22Rv1 (cell line): ENCODE data around the gene CLTRN.
A peak's percentile ranks its signal among the peaks of the same experiment; 100 is the strongest.
"Not testable (repeated sequence)": the region's sequence is repeated elsewhere in the genome, so short reads cannot be mapped to it uniquely, and the experiment has no call there.

ENCODE experiments used
- H3K27ac ChIP-seq: fragments of 450-650 bp; 2 replicates; pipeline ENCODE4 v1.5.1; 2017
- ZFX ChIP-seq: fragments of 450-650 bp; IDR thresholded peaks from 2 replicates; pipeline ENCODE4 v1.6.1; 2017; ENCODE audit warnings: antibody characterized with exemption, borderline replicate concordance
- TF ChIP-seq, protein P1 (sequence below): fragments of 450-650 bp; IDR thresholded peaks from 2 replicates; pipeline ENCODE4 v1.5.1; 2017; ENCODE audit warnings: mild to moderate bottlenecking

Gene CLTRN

DNA sequence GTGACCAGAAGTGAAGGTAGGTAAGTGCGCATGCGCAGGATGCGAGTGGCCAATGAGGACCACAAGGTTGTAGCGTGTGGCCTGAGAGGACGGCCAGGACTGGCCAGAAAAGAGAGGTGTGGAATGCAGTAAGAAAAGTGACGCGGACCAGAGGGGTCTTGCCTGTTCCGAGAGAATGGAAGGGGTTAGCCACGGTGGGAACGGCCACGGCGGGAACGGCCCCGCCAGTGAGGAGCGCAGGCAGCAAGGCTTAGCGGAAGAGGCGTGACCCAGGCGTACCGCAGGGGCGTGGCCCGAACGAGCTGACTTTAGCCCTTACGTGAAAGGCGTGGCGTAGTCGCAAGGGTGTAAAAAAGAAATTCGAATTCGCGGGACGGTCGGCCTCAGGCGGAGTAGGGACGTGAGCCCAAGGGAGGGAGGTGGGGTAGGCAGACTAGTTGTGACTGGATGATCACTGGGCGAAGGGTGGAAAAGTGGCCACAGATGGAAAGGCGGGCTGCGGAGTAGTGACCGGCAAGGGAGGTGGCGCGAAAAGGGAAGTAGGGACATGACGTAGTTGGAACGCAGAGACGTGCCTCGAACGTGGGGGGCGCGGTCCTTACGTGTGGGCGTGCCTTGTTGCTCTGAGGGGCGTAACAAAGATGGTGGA lies 10.4 kb upstream of the CLTRN start:
- peak overlapping the region; percentile 91 for H3K27ac ChIP-seq
- TF ChIP-seq, protein P1, sequence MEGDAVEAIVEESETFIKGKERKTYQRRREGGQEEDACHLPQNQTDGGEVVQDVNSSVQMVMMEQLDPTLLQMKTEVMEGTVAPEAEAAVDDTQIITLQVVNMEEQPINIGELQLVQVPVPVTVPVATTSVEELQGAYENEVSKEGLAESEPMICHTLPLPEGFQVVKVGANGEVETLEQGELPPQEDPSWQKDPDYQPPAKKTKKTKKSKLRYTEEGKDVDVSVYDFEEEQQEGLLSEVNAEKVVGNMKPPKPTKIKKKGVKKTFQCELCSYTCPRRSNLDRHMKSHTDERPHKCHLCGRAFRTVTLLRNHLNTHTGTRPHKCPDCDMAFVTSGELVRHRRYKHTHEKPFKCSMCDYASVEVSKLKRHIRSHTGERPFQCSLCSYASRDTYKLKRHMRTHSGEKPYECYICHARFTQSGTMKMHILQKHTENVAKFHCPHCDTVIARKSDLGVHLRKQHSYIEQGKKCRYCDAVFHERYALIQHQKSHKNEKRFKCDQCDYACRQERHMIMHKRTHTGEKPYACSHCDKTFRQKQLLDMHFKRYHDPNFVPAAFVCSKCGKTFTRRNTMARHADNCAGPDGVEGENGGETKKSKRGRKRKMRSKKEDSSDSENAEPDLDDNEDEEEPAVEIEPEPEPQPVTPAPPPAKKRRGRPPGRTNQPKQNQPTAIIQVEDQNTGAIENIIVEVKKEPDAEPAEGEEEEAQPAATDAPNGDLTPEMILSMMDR, result no peak
- TF ChIP-seq ZFX, result no peak

DNA sequence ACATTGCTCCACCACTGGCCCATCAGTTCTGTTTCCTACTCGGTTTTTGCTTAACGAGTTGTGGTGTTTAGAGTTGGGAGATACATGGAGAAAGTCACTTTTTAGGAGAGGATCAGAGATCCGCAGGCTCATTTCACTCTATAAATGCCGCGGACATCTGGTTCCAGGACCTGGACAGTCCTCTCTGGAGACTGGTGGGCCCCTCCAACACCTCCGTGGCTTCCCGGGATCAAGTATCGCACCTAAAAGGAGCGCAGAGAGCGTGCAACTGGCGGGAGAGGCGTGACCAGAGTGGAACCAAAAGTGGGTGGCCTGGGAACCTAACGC lies 9.9 kb upstream of the CLTRN start:
- TF ChIP-seq, protein P1, result no peak
- no peak for TF ChIP-seq ZFX
- peak overlapping the region; percentile 91 for H3K27ac ChIP-seq

DNA sequence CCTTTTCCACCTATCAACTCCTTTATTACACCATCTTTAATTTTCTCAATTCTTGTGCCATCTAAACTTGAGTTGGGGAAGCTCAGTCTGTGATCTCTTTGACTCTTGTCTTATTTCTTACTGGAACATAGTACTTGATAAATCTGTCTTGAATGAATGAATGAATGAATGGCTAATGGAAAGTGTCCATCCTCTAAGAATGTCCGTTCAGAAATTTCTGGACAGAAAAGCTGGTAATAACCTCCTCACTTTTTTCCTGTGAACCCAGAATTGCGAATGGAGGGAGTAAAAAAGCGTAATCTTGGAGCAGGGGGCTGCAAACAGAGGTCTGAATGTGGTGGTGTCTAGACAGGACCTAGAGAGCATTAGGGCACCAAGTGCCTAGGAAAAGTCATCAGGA lies 9.4 kb upstream of the CLTRN start:
- peak overlapping the region; percentile 91 for H3K27ac ChIP-seq
- TF ChIP-seq, protein P1, result no peak
- TF ChIP-seq ZFX, result no peak

GRCh38 chrX:15672881-15673280 lies 8.3 kb upstream of the CLTRN start:
- TF ChIP-seq ZFX, result no peak
- TF ChIP-seq, protein P1, result no peak
- peak overlapping the region; percentile 91 for H3K27ac ChIP-seq

DNA sequence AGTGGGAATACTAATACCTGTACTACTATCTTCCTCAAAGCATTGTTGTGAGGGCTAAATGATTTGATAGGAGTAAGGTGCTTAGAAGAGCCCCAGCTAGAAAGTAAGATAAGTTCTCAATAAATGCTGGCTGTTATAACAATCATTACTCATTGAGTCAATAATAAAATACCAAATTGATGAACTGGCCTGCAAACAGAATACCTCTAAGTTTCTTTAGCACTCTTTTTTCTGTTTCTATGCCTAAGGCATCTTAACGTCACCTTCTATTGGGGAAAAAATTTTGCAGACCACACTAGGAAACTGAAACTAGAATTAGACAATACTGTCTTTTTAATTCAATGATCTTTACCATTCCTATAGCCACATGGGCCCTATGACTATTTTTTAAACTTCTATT lies 1.2 kb downstream of the CLTRN start:
- no peak for TF ChIP-seq ZFX
- TF ChIP-seq, protein P1, result no peak

GRCh38 chrX:15654804-15655203 lies 9.8 kb downstream of the CLTRN start:
- H3K27ac ChIP-seq, result not testable (repeated sequence)

More for the DNA sequence above, 1.2 kb downstream of the CLTRN start:
- H3K27ac ChIP-seq, result no peak overlapping the region

DNA sequence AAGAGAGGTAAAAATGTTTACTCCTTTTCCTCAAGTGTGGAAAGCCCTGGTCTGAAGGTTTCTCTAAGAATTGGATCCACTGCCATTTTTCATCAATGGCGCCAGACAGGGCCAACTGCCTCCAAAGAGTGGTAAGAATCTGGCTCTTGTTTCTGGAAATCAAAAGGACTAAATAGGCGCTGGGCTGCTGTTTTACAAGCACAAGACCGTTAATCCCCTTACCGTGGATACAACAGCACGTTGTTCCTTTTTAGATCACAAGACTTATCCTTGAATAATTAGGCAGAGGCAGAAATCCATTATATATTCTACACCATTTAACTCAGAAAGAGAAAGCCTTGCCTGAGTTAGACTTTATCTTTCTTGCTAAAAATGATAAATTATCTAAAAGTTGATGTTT lies 10.6 kb downstream of the CLTRN start:
- TF ChIP-seq, protein P1, result no peak
- no peak for TF ChIP-seq ZFX
- H3K27ac ChIP-seq, result no peak overlapping the region

DNA sequence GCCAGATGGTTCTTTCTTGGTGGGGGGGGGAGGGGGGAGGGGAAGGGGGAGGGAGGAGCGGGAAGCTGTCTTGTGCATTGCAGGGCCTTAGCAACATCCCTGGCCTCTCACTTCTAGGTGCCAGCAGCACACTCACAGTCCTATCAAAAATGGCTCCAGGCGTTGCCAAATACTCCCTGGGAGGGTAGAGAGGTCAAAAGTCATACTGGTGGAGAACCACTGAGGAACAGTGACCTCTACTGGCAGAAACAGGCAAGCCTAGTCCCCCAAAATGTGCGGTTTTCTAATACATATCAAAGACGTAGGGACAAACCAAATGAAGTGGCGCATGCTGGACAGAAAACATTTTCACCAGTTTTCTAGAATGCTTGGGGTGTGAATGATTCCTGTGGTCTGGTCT lies 17.1 kb downstream of the CLTRN start:
- not testable (repeated sequence) for H3K27ac ChIP-seq

- no peak overlapping the region for H3K27ac ChIP-seq
- TF ChIP-seq, protein P1, result no peak
- no peak for TF ChIP-seq ZFX
These were observed 18.1 kb downstream of the CLTRN start for GRCh38 chrX:15646543-15646942.
